ENCODE measurements around the gene PTPN6. TPM values are rescaled to one million over a fixed set of nuclear protein-coding genes. Genes with fewer than 3 reads are reported as not detected.

The PTPN6 gene
- total and polyA plus RNA-seq, 4 donors = 38.2 to 222 (median 170) TPM

DNA sequence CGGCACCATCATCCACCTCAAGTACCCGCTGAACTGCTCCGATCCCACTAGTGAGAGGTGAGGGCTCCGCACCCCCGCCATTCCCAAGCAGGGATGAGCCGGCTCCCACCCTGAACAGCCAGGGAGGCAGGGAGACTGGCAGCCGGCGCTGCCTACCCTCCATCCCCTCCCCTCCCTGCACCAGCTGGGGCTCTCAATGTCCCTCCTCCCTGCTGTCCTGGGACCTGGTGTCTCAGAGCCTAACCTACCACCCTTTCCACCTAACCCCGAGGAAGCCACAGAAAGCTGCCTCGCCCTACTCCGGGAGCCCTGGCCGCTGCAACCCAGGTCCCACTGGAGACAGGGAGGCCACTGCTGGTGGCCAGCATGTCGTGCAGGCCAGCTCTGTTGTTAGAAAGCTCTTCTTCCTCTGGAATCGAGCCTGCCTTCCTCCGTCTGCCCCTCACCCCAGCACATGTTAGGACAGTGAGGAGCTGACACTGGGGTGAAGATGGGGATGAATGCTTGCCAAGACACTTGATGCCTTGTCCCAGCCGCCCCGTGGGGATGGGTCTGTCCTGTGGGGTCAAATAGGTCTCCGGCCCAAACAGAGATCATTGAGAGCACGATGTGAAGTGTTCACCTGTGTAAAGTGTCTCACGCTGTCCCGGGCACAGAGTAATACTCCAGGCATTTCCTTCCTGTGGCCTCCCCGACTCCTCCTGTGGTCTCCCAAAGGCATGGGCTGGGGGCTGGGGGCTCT lies 1.1 kb downstream of the PTPN6 start:
- Histone ChIP-seq H3K4me1 (ENCODE audit: control insufficient read depth in 5 of 5, insufficient read depth in 5 of 5, low read length in 5 of 5) (peaks cover 0 to 8% (median 0%) of the 10 kb centered on the region in 5 donors), H3K36me3 (ENCODE audit: control insufficient read depth in 4 of 4, insufficient read depth in 4 of 4, low read length in 4 of 4) (peaks cover 0 to 13% (median 0%) of the 10 kb centered on the region in 4 donors), H3K27ac (ENCODE audit: low read depth in 1 of 2, low read length in 1 of 2) (peak overlapping the region in 1 of 2 donors; percentile 87), H3K9me3 (ENCODE audit: control insufficient read depth in 4 of 4, insufficient read depth in 3 of 4, low read length in 3 of 4) (no peaks in the 10 kb centered on the region), H3K27me3 (ENCODE audit: control insufficient read depth in 3 of 3, insufficient read depth in 3 of 3, low read length in 2 of 3) (no peaks in the 10 kb centered on the region), H3K4me3 (peak overlapping the region; percentile 40), H3K9ac (ENCODE audit: insufficient read depth in 1 of 2, low read length in 2 of 2) (no peak overlapping the region)
- ATAC-seq (ENCODE audit: insufficient read depth, low FRiP score) (no peak), DNase-seq (no peak)
- TF ChIP-seq, protein P1, sequence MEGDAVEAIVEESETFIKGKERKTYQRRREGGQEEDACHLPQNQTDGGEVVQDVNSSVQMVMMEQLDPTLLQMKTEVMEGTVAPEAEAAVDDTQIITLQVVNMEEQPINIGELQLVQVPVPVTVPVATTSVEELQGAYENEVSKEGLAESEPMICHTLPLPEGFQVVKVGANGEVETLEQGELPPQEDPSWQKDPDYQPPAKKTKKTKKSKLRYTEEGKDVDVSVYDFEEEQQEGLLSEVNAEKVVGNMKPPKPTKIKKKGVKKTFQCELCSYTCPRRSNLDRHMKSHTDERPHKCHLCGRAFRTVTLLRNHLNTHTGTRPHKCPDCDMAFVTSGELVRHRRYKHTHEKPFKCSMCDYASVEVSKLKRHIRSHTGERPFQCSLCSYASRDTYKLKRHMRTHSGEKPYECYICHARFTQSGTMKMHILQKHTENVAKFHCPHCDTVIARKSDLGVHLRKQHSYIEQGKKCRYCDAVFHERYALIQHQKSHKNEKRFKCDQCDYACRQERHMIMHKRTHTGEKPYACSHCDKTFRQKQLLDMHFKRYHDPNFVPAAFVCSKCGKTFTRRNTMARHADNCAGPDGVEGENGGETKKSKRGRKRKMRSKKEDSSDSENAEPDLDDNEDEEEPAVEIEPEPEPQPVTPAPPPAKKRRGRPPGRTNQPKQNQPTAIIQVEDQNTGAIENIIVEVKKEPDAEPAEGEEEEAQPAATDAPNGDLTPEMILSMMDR (IDR thresholded peaks at IDR 0.05; ENCODE audit: control extremely low read depth, extremely low read depth) = no peak
- WGBS, 2 donors = 31 to 60% methylated on average over 22 of the region's 22 CpGs

DNA sequence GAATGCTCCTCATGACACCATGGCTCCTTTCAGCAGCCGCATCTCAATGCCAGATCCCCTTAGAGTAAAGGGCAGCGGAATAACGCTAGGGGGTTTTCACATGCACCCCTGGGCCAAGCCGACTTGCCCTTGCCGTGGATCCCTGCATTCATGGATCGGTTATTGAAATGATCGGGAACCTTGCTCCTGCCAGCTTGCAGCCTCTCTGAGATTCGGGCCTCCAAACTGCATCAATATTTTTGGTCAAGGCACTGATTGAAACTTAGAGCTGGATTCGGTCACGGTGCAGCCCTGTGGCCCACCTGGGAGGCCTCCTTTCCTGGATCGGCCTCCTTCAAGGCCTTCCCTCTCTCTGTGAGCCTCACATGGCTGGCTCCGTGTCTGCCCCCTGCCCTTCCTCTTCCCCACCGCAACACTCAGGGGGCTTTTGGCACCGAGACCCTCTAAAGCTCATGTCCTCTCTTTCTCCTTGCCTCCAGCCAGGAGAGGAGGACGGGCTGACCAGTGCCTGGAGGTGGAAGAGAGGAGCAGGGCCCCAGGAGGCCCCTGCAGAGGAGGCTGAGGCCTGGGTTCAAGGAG lies 1.8 kb downstream of the PTPN6 start:
- no peak overlapping the region for H3K9ac ChIP-seq (ENCODE audit: insufficient read depth in 1 of 2, low read length in 2 of 2)
- no peaks in the 10 kb centered on the region for H3K27me3 ChIP-seq (ENCODE audit: control insufficient read depth in 3 of 3, insufficient read depth in 3 of 3, low read length in 2 of 3)
- ATAC-seq (ENCODE audit: insufficient read depth, low FRiP score) (no peak), DNase-seq (no peak)
- TF ChIP-seq, protein P1 (IDR thresholded peaks at IDR 0.05; ENCODE audit: control extremely low read depth, extremely low read depth) = no peak
- peak overlapping the region in 1 of 2 donors; percentile 87 for H3K27ac ChIP-seq (ENCODE audit: low read depth in 1 of 2, low read length in 1 of 2)
- 38 to 67% methylated on average over 15 of the region's 15 CpGs for WGBS, 2 donors
- peaks cover 0 to 8% (median 0%) of the 10 kb centered on the region in 5 donors for H3K4me1 ChIP-seq (ENCODE audit: control insufficient read depth in 5 of 5, insufficient read depth in 5 of 5, low read length in 5 of 5)
- H3K9me3 ChIP-seq (ENCODE audit: control insufficient read depth in 4 of 4, insufficient read depth in 3 of 4, low read length in 3 of 4) = no peaks in the 10 kb centered on the region
- H3K4me3 ChIP-seq = peak overlapping the region; percentile 40
- peaks cover 0 to 17% (median 0%) of the 10 kb centered on the region in 4 donors for H3K36me3 ChIP-seq (ENCODE audit: control insufficient read depth in 4 of 4, insufficient read depth in 4 of 4, low read length in 4 of 4)

- DNase-seq (peak; percentile 29 to 74 (median 71)), ATAC-seq (ENCODE audit: insufficient read depth, low FRiP score) (peak; percentile 43)
- Histone ChIP-seq H3K4me3 (no peak overlapping the region), H3K27ac (ENCODE audit: low read depth in 1 of 2, low read length in 1 of 2) (peak overlapping the region in 1 of 2 donors; percentile 87), H3K9ac (ENCODE audit: insufficient read depth in 1 of 2, low read length in 2 of 2) (no peak overlapping the region), H3K36me3 (ENCODE audit: control insufficient read depth in 4 of 4, insufficient read depth in 4 of 4, low read length in 4 of 4) (peaks cover 0 to 17% (median 0%) of the 10 kb centered on the region in 4 donors), H3K27me3 (ENCODE audit: control insufficient read depth in 3 of 3, insufficient read depth in 3 of 3, low read length in 2 of 3) (no peaks in the 10 kb centered on the region), H3K9me3 (ENCODE audit: control insufficient read depth in 4 of 4, insufficient read depth in 3 of 4, low read length in 3 of 4) (no peaks in the 10 kb centered on the region), H3K4me1 (ENCODE audit: control insufficient read depth in 5 of 5, insufficient read depth in 5 of 5, low read length in 5 of 5) (peaks cover 0 to 10% (median 0%) of the 10 kb centered on the region in 5 donors)
- TF ChIP-seq, protein P1 (IDR thresholded peaks at IDR 0.05; ENCODE audit: control extremely low read depth, extremely low read depth) = no peak
- 16 to 41% methylated on average over 23 to 24 of the region's 24 CpGs for WGBS, 2 donors
Measured at GRCh38 chr12:6953442-6954315, 2.5 kb downstream of the PTPN6 start.
